HL-60 (cell line): ENCODE measurements around the gene ATP6V1C2.

ENCODE experiments used
- CTCF ChIP-seq: IDR thresholded peaks from one replicate; pipeline ENCODE4 v1.5.1; 2011; ENCODE audit warnings: low read length, control low read depth, inconsistent platforms; ENCODE audit not compliant: insufficient read depth
- GABPA ChIP-seq: IDR thresholded peaks from 2 replicates; pipeline ENCODE4 v1.6.1; 2012; ENCODE audit warnings: low read depth
- POLR2AphosphoS5 ChIP-seq: IDR thresholded peaks from 2 replicates; pipeline ENCODE4 v1.6.1; 2012; ENCODE audit warnings: low read depth
- SPI1 ChIP-seq: IDR thresholded peaks from 2 replicates; pipeline ENCODE4 v1.6.1; 2012; ENCODE audit warnings: low read depth, mild to moderate bottlenecking, borderline replicate concordance
- TF ChIP-seq, protein P1 (sequence below): IDR thresholded peaks from 2 replicates; pipeline ENCODE4 v1.6.1; 2012; ENCODE audit warnings: low read depth; ENCODE audit not compliant: insufficient replicate concordance

- no peak for TF ChIP-seq CTCF
- no peak for TF ChIP-seq POLR2AphosphoS5
- TF ChIP-seq GABPA = no peak
- TF ChIP-seq, protein P1, sequence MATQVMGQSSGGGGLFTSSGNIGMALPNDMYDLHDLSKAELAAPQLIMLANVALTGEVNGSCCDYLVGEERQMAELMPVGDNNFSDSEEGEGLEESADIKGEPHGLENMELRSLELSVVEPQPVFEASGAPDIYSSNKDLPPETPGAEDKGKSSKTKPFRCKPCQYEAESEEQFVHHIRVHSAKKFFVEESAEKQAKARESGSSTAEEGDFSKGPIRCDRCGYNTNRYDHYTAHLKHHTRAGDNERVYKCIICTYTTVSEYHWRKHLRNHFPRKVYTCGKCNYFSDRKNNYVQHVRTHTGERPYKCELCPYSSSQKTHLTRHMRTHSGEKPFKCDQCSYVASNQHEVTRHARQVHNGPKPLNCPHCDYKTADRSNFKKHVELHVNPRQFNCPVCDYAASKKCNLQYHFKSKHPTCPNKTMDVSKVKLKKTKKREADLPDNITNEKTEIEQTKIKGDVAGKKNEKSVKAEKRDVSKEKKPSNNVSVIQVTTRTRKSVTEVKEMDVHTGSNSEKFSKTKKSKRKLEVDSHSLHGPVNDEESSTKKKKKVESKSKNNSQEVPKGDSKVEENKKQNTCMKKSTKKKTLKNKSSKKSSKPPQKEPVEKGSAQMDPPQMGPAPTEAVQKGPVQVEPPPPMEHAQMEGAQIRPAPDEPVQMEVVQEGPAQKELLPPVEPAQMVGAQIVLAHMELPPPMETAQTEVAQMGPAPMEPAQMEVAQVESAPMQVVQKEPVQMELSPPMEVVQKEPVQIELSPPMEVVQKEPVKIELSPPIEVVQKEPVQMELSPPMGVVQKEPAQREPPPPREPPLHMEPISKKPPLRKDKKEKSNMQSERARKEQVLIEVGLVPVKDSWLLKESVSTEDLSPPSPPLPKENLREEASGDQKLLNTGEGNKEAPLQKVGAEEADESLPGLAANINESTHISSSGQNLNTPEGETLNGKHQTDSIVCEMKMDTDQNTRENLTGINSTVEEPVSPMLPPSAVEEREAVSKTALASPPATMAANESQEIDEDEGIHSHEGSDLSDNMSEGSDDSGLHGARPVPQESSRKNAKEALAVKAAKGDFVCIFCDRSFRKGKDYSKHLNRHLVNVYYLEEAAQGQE = no peak
- TF ChIP-seq SPI1 = no peak
Observed at GRCh38 chr2:10795508-10796046, 74.1 kb downstream of the ATP6V1C2 start.
